ENCODE data around the gene NUCB2. TPM values are rescaled to one million over a fixed set of nuclear protein-coding genes. Genes with fewer than 3 reads are reported as not detected.

Gene NUCB2
- total RNA-seq, 2 experiments from 2014 or later: 42.4 to 73.0 TPM

GRCh38 chr11:17366495-17366894, 90.0 kb downstream of the NUCB2 start:
- CTCF ChIA-PET (ENCODE audit: unreplicated experiment): no interaction called here
- TF ChIP-seq, protein P1, sequence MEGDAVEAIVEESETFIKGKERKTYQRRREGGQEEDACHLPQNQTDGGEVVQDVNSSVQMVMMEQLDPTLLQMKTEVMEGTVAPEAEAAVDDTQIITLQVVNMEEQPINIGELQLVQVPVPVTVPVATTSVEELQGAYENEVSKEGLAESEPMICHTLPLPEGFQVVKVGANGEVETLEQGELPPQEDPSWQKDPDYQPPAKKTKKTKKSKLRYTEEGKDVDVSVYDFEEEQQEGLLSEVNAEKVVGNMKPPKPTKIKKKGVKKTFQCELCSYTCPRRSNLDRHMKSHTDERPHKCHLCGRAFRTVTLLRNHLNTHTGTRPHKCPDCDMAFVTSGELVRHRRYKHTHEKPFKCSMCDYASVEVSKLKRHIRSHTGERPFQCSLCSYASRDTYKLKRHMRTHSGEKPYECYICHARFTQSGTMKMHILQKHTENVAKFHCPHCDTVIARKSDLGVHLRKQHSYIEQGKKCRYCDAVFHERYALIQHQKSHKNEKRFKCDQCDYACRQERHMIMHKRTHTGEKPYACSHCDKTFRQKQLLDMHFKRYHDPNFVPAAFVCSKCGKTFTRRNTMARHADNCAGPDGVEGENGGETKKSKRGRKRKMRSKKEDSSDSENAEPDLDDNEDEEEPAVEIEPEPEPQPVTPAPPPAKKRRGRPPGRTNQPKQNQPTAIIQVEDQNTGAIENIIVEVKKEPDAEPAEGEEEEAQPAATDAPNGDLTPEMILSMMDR (conservative IDR thresholded peaks at IDR 0.05; ENCODE audit: low read length): no peak
- no peak for TF ChIP-seq EZH2phosphoT487 (IDR thresholded peaks at IDR 0.05; ENCODE audit: borderline replicate concordance, low read depth, low read length)
- intact Hi-C loops (cut with micrococcal nuclease; ENCODE audit: unreplicated experiment): no loop called here
- no peak for DNase-seq (ENCODE audit: low spot score)
- Histone ChIP-seq H3K9me2 (ENCODE audit: insufficient read depth, low read length) (no peaks in the 10 kb centered on the region), H2AFZ (ENCODE audit: low read length) (no peak overlapping the region), H4K20me1 (ENCODE audit: insufficient read depth, low read length) (no peaks in the 10 kb centered on the region), H3K9me3 (ENCODE audit: low read length) (peaks cover 27% of the 10 kb centered on the region), H3K36me3 (ENCODE audit: insufficient read depth, low read length) (peaks cover 76% of the 10 kb centered on the region), H3K79me2 (ENCODE audit: insufficient read depth, low read depth, low read length) (no peaks in the 10 kb centered on the region), H3K4me3 (ENCODE audit: low read depth, low read length, poor library complexity, severe bottlenecking) (no peak overlapping the region), H3K4me1 (ENCODE audit: insufficient read depth, low read length, poor library complexity, severe bottlenecking) (no peaks in the 10 kb centered on the region), H3K4me2 (ENCODE audit: low read length) (no peak overlapping the region), H3K27ac (ENCODE audit: low read depth, low read length, poor library complexity, severe bottlenecking) (no peak overlapping the region)
- BruUV-seq (replicated peaks): no TSS peak
- POLR2A ChIA-PET: interaction anchor here (0.9 to 1.0 kb wide), 2 partner anchors 10 to 68 kb away, joined by 3 to 5 read pairs; no protein-coding TSS in a partner anchor

DNA sequence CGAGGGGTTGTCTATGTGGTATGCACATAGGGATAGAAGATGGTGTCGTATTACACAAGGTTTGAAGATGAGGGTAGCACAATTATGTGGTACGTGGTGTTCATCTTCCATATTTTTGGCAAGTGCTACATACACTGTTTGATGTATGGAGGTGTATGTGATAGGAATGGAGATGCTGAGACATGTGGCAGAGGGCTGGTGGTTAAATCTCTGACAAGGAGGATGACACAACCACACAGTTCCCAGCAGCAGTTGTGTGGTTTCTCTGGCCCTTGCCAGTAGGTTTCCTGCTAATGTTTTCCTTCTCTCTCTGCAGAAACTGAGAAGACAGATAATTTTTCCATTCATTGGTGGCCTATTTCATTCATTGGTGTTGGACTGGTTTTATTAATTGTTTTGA, 92.0 kb downstream of the NUCB2 start:
- POLR2A ChIA-PET: no interaction called here
- intact Hi-C loops (cut with micrococcal nuclease; ENCODE audit: unreplicated experiment): no loop called here
- no peak overlapping the region for H2AFZ ChIP-seq (ENCODE audit: low read length)
- TF ChIP-seq, protein P1 (conservative IDR thresholded peaks at IDR 0.05; ENCODE audit: low read length): no peak
- no peak for TF ChIP-seq EZH2phosphoT487 (IDR thresholded peaks at IDR 0.05; ENCODE audit: borderline replicate concordance, low read depth, low read length)
- H3K36me3 ChIP-seq (ENCODE audit: insufficient read depth, low read length): peaks cover 88% of the 10 kb centered on the region
- no peak for DNase-seq (ENCODE audit: low spot score)
- H3K4me2 ChIP-seq (ENCODE audit: low read length): no peak overlapping the region
- no TSS peak for BruUV-seq (replicated peaks)
- no peaks in the 10 kb centered on the region for H4K20me1 ChIP-seq (ENCODE audit: insufficient read depth, low read length)
- no peaks in the 10 kb centered on the region for H3K4me1 ChIP-seq (ENCODE audit: insufficient read depth, low read length, poor library complexity, severe bottlenecking)
- H3K4me3 ChIP-seq (ENCODE audit: low read depth, low read length, poor library complexity, severe bottlenecking): no peak overlapping the region
- no peaks in the 10 kb centered on the region for H3K79me2 ChIP-seq (ENCODE audit: insufficient read depth, low read depth, low read length)
- H3K9me2 ChIP-seq (ENCODE audit: insufficient read depth, low read length): no peaks in the 10 kb centered on the region
- H3K9me3 ChIP-seq (ENCODE audit: low read length): peaks cover 39% of the 10 kb centered on the region
- H3K27ac ChIP-seq (ENCODE audit: low read depth, low read length, poor library complexity, severe bottlenecking): no peak overlapping the region
- CTCF ChIA-PET (ENCODE audit: unreplicated experiment): no interaction called here

GRCh38 chr11:17369094-17369493, 92.6 kb downstream of the NUCB2 start:
- POLR2A ChIA-PET: no interaction called here
- CTCF ChIA-PET (ENCODE audit: unreplicated experiment): no interaction called here
- Histone ChIP-seq H3K4me1 (ENCODE audit: insufficient read depth, low read length, poor library complexity, severe bottlenecking) (no peaks in the 10 kb centered on the region), H3K9me3 (ENCODE audit: low read length) (peaks cover 39% of the 10 kb centered on the region), H3K9me2 (ENCODE audit: insufficient read depth, low read length) (no peaks in the 10 kb centered on the region), H3K4me3 (ENCODE audit: low read depth, low read length, poor library complexity, severe bottlenecking) (no peak overlapping the region), H3K27ac (ENCODE audit: low read depth, low read length, poor library complexity, severe bottlenecking) (no peak overlapping the region), H3K79me2 (ENCODE audit: insufficient read depth, low read depth, low read length) (no peaks in the 10 kb centered on the region), H3K36me3 (ENCODE audit: insufficient read depth, low read length) (peaks cover 88% of the 10 kb centered on the region), H4K20me1 (ENCODE audit: insufficient read depth, low read length) (no peaks in the 10 kb centered on the region), H2AFZ (ENCODE audit: low read length) (no peak overlapping the region), H3K4me2 (ENCODE audit: low read length) (no peak overlapping the region)
- no peak for DNase-seq (ENCODE audit: low spot score)
- intact Hi-C loops (cut with micrococcal nuclease; ENCODE audit: unreplicated experiment): no loop called here
- no TSS peak for BruUV-seq (replicated peaks)
- TF ChIP-seq, protein P1 (conservative IDR thresholded peaks at IDR 0.05; ENCODE audit: low read length): no peak
- TF ChIP-seq EZH2phosphoT487 (IDR thresholded peaks at IDR 0.05; ENCODE audit: borderline replicate concordance, low read depth, low read length): no peak

Measured in OCI-LY7 (cell line).